Activated naive CD8-positive, alpha-beta T cell treated with anti-CD3 and anti-CD28 coated beads for 36 hours (primary cell): Measurements from ENCODE around the gene ATOSA. TPM values are rescaled to one million over a fixed set of nuclear protein-coding genes. Genes with fewer than 3 reads are reported as not detected.
A peak's percentile ranks its signal among the peaks of the same experiment; 100 is the strongest.

Source experiments
- DNase-seq: peaks from one replicate; pipeline ENCODE4 v3.0.0; 2021
- H3K27ac Mint-ChIP-seq: one replicate; pipeline ENCODE4 v1.8.0; 2022; ENCODE audit warnings: mild to moderate bottlenecking, moderate library complexity, mixed read lengths
- H3K27me3 Mint-ChIP-seq: one replicate; pipeline ENCODE4 v1.8.0; 2022; ENCODE audit warnings: mild to moderate bottlenecking, mixed read lengths
- H3K36me3 Mint-ChIP-seq: one replicate; pipeline ENCODE4 v1.8.0; 2021; ENCODE audit warnings: mild to moderate bottlenecking, mixed read lengths
- H3K4me1 Mint-ChIP-seq: one replicate; pipeline ENCODE4 v1.8.0; 2021; ENCODE audit warnings: mixed read lengths
- H3K4me3 Mint-ChIP-seq: one replicate; pipeline ENCODE4 v1.8.0; 2022; ENCODE audit warnings: mild to moderate bottlenecking, moderate library complexity, mixed read lengths
- H3K9me3 Mint-ChIP-seq: one replicate; pipeline ENCODE4 v1.8.0; 2022; ENCODE audit warnings: mixed read lengths
- total RNA-seq, 2 experiments: library from RNA; stranded (reverse); gene quantifications; one replicate each; pipeline ENCODE4 v1.2.3, GENCODE V29; 2021

Gene ATOSA
- total RNA-seq, 2 experiments from 2014 or later: 9.7 to 9.8 TPM

- DNase-seq: no peak
- Mint-ChIP-seq H3K27me3 (no peaks in the 10 kb centered on the region), H3K36me3 (no peaks in the 10 kb centered on the region), H3K4me1 (peaks cover 22% of the 10 kb centered on the region), H3K9me3 (no peaks in the 10 kb centered on the region), H3K4me3 (no peak overlapping the region), H3K27ac (no peak overlapping the region)
Observed at GRCh38 chr15:52673734-52674133, 5.5 kb downstream of the ATOSA start.

GRCh38 chr15:52673312-52673711 is 5.9 kb downstream of the ATOSA start:
- H3K27ac Mint-ChIP-seq: no peak overlapping the region
- H3K27me3 Mint-ChIP-seq: no peaks in the 10 kb centered on the region
- H3K36me3 Mint-ChIP-seq: no peaks in the 10 kb centered on the region
- no peaks in the 10 kb centered on the region for H3K9me3 Mint-ChIP-seq
- H3K4me1 Mint-ChIP-seq: peaks cover 22% of the 10 kb centered on the region
- no peak for DNase-seq
- no peak overlapping the region for H3K4me3 Mint-ChIP-seq

GRCh38 chr15:52672661-52673060 is 6.5 kb downstream of the ATOSA start:
- Mint-ChIP-seq H3K4me1 (peaks cover 27% of the 10 kb centered on the region), H3K27ac (no peak overlapping the region), H3K27me3 (no peaks in the 10 kb centered on the region), H3K4me3 (no peak overlapping the region), H3K36me3 (peaks cover 6% of the 10 kb centered on the region), H3K9me3 (no peaks in the 10 kb centered on the region)
- no peak for DNase-seq

GRCh38 chr15:52670087-52670486 is 9.1 kb downstream of the ATOSA start:
- Mint-ChIP-seq H3K27me3 (no peaks in the 10 kb centered on the region), H3K27ac (no peak overlapping the region), H3K36me3 (peaks cover 12% of the 10 kb centered on the region), H3K4me3 (no peak overlapping the region), H3K9me3 (no peaks in the 10 kb centered on the region), H3K4me1 (peaks cover 25% of the 10 kb centered on the region)
- DNase-seq: no peak

- H3K36me3 Mint-ChIP-seq: peaks cover 16% of the 10 kb centered on the region
- no peak overlapping the region for H3K4me3 Mint-ChIP-seq
- no peaks in the 10 kb centered on the region for H3K27me3 Mint-ChIP-seq
- H3K27ac Mint-ChIP-seq: peak overlapping the region; percentile 39
- no peaks in the 10 kb centered on the region for H3K9me3 Mint-ChIP-seq
- DNase-seq: no peak
- peaks cover 19% of the 10 kb centered on the region for H3K4me1 Mint-ChIP-seq
Observed at GRCh38 chr15:52668133-52668532, 11.1 kb downstream of the ATOSA start.

GRCh38 chr15:52667597-52667996 is 11.6 kb downstream of the ATOSA start:
- Mint-ChIP-seq H3K27ac (no peak overlapping the region), H3K27me3 (no peaks in the 10 kb centered on the region), H3K9me3 (no peaks in the 10 kb centered on the region), H3K4me1 (peaks cover 14% of the 10 kb centered on the region), H3K4me3 (no peak overlapping the region), H3K36me3 (peaks cover 16% of the 10 kb centered on the region)
- no peak for DNase-seq

GRCh38 chr15:52663536-52664294 is 15.5 kb downstream of the ATOSA start:
- H3K27me3 Mint-ChIP-seq: no peaks in the 10 kb centered on the region
- no peaks in the 10 kb centered on the region for H3K9me3 Mint-ChIP-seq
- H3K27ac Mint-ChIP-seq: no peak overlapping the region
- H3K4me1 Mint-ChIP-seq: peaks cover 30% of the 10 kb centered on the region
- DNase-seq: no peak
- H3K4me3 Mint-ChIP-seq: no peak overlapping the region
- peaks cover 21% of the 10 kb centered on the region for H3K36me3 Mint-ChIP-seq

GRCh38 chr15:52661909-52662308 is 17.3 kb downstream of the ATOSA start:
- H3K27me3 Mint-ChIP-seq: no peaks in the 10 kb centered on the region
- peaks cover 28% of the 10 kb centered on the region for H3K4me1 Mint-ChIP-seq
- no peak for DNase-seq
- H3K36me3 Mint-ChIP-seq: peaks cover 17% of the 10 kb centered on the region
- no peaks in the 10 kb centered on the region for H3K9me3 Mint-ChIP-seq
- H3K4me3 Mint-ChIP-seq: no peak overlapping the region
- no peak overlapping the region for H3K27ac Mint-ChIP-seq

GRCh38 chr15:52660192-52660591 is 19.0 kb downstream of the ATOSA start:
- H3K4me1 Mint-ChIP-seq: peaks cover 23% of the 10 kb centered on the region
- H3K9me3 Mint-ChIP-seq: no peaks in the 10 kb centered on the region
- DNase-seq: no peak
- H3K36me3 Mint-ChIP-seq: peaks cover 12% of the 10 kb centered on the region
- no peaks in the 10 kb centered on the region for H3K27me3 Mint-ChIP-seq
- no peak overlapping the region for H3K4me3 Mint-ChIP-seq
- H3K27ac Mint-ChIP-seq: no peak overlapping the region

GRCh38 chr15:52658955-52659354 is 20.2 kb downstream of the ATOSA start:
- Mint-ChIP-seq H3K36me3 (peaks cover 9% of the 10 kb centered on the region), H3K4me3 (no peak overlapping the region), H3K9me3 (no peaks in the 10 kb centered on the region), H3K27ac (no peak overlapping the region), H3K27me3 (no peaks in the 10 kb centered on the region), H3K4me1 (peaks cover 26% of the 10 kb centered on the region)
- peak; percentile 6 for DNase-seq

GRCh38 chr15:52657338-52657737 is 21.9 kb downstream of the ATOSA start:
- no peak for DNase-seq
- H3K36me3 Mint-ChIP-seq: peaks cover 9% of the 10 kb centered on the region
- H3K4me3 Mint-ChIP-seq: no peak overlapping the region
- no peak overlapping the region for H3K27ac Mint-ChIP-seq
- no peaks in the 10 kb centered on the region for H3K9me3 Mint-ChIP-seq
- peaks cover 28% of the 10 kb centered on the region for H3K4me1 Mint-ChIP-seq
- H3K27me3 Mint-ChIP-seq: no peaks in the 10 kb centered on the region

GRCh38 chr15:52656412-52656811 is 22.8 kb downstream of the ATOSA start:
- no peak for DNase-seq
- no peaks in the 10 kb centered on the region for H3K9me3 Mint-ChIP-seq
- H3K27ac Mint-ChIP-seq: no peak overlapping the region
- no peak overlapping the region for H3K4me3 Mint-ChIP-seq
- peaks cover 7% of the 10 kb centered on the region for H3K36me3 Mint-ChIP-seq
- no peaks in the 10 kb centered on the region for H3K27me3 Mint-ChIP-seq
- H3K4me1 Mint-ChIP-seq: peaks cover 31% of the 10 kb centered on the region

- H3K9me3 Mint-ChIP-seq: no peaks in the 10 kb centered on the region
- H3K27ac Mint-ChIP-seq: no peak overlapping the region
- peaks cover 3% of the 10 kb centered on the region for H3K36me3 Mint-ChIP-seq
- H3K4me3 Mint-ChIP-seq: no peak overlapping the region
- H3K4me1 Mint-ChIP-seq: peaks cover 17% of the 10 kb centered on the region
- no peak for DNase-seq
- no peaks in the 10 kb centered on the region for H3K27me3 Mint-ChIP-seq
Observed at GRCh38 chr15:52653431-52653964, 25.7 kb downstream of the ATOSA start.

- DNase-seq: no peak
- H3K9me3 Mint-ChIP-seq: no peaks in the 10 kb centered on the region
- no peak overlapping the region for H3K27ac Mint-ChIP-seq
- H3K4me1 Mint-ChIP-seq: peaks cover 12% of the 10 kb centered on the region
- H3K4me3 Mint-ChIP-seq: no peak overlapping the region
- no peaks in the 10 kb centered on the region for H3K36me3 Mint-ChIP-seq
- no peaks in the 10 kb centered on the region for H3K27me3 Mint-ChIP-seq
Observed at GRCh38 chr15:52652984-52653383, 26.2 kb downstream of the ATOSA start.

GRCh38 chr15:52652286-52652685 is 26.9 kb downstream of the ATOSA start:
- Mint-ChIP-seq H3K9me3 (no peaks in the 10 kb centered on the region), H3K36me3 (no peaks in the 10 kb centered on the region), H3K4me3 (no peak overlapping the region), H3K4me1 (peaks cover 12% of the 10 kb centered on the region), H3K27ac (no peak overlapping the region), H3K27me3 (no peaks in the 10 kb centered on the region)
- no peak for DNase-seq

- H3K9me3 Mint-ChIP-seq: no peaks in the 10 kb centered on the region
- H3K27ac Mint-ChIP-seq: no peak overlapping the region
- peak; percentile 21 for DNase-seq
- peak overlapping the region; percentile 56 for H3K4me3 Mint-ChIP-seq
- H3K4me1 Mint-ChIP-seq: peaks cover 12% of the 10 kb centered on the region
- H3K36me3 Mint-ChIP-seq: no peaks in the 10 kb centered on the region
- no peaks in the 10 kb centered on the region for H3K27me3 Mint-ChIP-seq
Observed at GRCh38 chr15:52651868-52652267, 27.3 kb downstream of the ATOSA start.
